Measurements from ENCODE around the gene TLE1.

The TLE1 gene

GRCh38 chr9:81540142-81540710 lies 149.1 kb downstream of the TLE1 start:
- no peak for DNase-seq

DNA sequence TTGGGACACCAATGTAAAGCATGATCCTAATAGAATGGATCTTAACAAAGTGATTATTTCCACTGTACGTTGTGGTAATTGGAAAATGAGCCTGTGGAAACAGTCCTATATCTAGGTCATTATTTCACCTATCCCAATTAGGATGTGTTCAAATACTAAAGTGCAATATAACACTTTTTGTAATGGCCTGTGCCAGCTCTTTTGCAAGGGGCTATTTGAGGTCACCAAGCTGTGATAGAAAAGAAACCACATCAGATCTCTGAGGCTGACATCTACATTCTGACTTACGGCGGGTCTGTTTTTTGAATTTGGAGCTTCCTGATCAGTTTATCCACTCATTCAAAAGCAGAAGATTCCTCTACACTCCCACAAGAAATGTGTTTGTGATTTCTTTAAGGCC lies 150.0 kb downstream of the TLE1 start:
- DNase-seq, result no peak

GRCh38 chr9:81538890-81539289 lies 150.5 kb downstream of the TLE1 start:
- no peak for DNase-seq

GRCh38 chr9:81537964-81538363 lies 151.4 kb downstream of the TLE1 start:
- no peak for DNase-seq

GRCh38 chr9:81536242-81537025 lies 152.9 kb downstream of the TLE1 start:
- no peak for DNase-seq

GRCh38 chr9:81535542-81536241 lies 153.7 kb downstream of the TLE1 start:
- no peak for DNase-seq

GRCh38 chr9:81534138-81534875 lies 155.0 kb downstream of the TLE1 start:
- no peak for DNase-seq

All from T-helper 9 cell (primary cell).